ENCODE results near the gene XXYLT1. TPM values are rescaled to one million over a fixed set of nuclear protein-coding genes. Genes with fewer than 3 reads are reported as not detected.

The XXYLT1 gene
- total RNA-seq, 4 donors from 2014 or later = 9.7 to 30.1 (median 17.7) TPM

- H3K4me3 ChIP-seq (ENCODE audit: low read depth, poor library complexity, severe bottlenecking) = no peak overlapping the region
- TF ChIP-seq POLR2A (IDR thresholded peaks at IDR 0.05) (no peak), CTCF (IDR thresholded peaks at IDR 0.05) (no peak)
- intact Hi-C loops (cut with DNase I; ENCODE audit: low total_unique reads) = no loop called here
- no peak for DNase-seq (ENCODE audit: low spot score in 2 of 2)
- WGBS, 2 donors = 72 to 73% methylated on average over 33 to 35 of the region's 35 CpGs
These were observed 194.8 kb downstream of the XXYLT1 start for GRCh38 chr3:195075941-195076875.

DNA sequence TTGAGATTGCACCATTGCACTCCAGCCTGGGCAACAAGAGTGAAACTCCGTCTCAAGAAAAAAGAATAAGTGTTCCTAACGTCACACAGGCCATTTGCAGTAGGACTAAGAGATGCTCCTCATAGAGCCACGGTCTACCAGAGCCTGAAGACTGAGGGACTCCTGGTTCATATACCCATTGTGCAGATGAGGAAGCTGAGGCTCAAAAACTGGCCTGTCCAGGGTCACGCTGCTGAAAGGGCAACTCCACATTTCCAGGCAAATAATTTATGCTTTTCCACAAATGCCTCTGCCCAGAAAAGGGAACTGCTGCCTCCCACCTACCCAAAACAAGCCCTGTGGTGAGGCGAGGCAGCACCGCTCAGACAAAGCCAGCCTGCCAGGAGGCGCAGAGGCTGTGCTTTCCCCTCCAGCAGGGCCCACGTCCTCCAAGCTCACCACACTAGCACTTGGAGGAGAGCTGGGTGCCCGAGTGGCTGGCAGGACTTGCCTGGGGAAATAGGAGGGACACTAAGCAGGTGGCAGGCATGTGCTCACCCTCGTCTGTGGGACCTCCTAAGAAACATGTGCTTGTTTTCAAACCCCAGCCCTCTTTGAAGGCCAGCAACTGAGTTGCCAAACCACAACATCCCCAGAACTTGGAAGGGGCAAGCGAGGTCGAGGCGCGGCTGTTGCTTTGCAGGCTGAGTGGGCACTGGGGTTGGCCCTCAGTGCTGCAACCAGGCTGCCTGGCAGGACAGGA, 195.6 kb downstream of the XXYLT1 start:
- whole genome bisulfite sequencing, 2 donors = 77 to 86% methylated on average over 13 to 14 of the region's 14 CpGs
- H3K4me3 ChIP-seq (ENCODE audit: low read depth, poor library complexity, severe bottlenecking) = no peak overlapping the region
- TF ChIP-seq POLR2A (IDR thresholded peaks at IDR 0.05) (no peak), CTCF (IDR thresholded peaks at IDR 0.05) (no peak)
- DNase-seq (ENCODE audit: low spot score in 2 of 2) = no peak
- intact Hi-C loops (cut with DNase I; ENCODE audit: low total_unique reads) = no loop called here

DNA sequence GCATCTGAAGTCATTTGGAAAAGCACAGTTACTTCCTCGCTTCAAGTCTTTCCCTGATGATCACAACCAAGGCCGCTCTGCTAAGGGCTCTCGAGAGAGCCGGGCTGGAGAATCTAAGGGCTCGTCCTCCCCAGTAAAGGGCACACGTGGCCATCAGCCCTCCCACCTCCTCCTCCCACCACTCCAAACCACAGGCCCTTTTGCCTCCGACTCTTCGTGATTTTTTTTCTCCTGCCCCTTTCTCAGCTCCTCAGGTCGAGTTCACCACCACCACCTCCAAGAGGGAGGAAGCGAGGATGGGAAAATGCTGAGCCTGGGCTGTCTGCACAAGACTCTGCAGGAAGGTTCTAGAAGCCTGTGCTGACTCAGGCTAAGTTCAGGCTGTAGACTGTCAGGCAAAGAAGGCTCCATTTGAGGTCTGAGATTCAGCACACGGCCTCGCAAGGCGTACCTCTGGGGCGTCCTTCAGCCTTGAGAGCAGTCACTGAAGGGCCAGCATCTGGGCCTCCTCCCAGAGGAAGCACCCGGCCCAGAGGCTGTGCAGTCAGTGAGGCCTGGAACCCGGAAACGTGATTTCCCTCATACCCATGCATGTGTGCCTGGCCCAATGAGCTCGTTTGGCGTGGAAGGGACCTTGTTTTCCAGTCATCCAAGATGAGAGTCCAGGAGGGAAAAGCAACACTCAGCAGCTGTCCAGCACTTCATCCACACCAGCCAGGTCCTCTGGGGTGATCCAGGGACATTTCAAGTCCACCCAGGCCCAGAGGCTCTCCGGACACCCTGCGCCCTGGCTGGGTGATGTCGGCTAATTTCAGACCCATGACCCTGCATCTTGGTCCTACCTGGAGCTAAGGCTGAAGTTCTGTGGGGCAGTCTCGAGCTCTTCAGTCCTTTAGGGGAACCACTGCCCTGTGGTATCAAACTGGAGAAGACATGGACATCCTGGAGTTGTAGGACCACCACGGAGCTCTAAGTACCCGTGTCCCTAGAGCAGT, 196.8 kb downstream of the XXYLT1 start:
- TF ChIP-seq CTCF (IDR thresholded peaks at IDR 0.05) (no peak), POLR2A (IDR thresholded peaks at IDR 0.05) (no peak)
- DNase-seq (ENCODE audit: low spot score in 2 of 2) = peak in 1 of 2 donors; percentile 77
- no peak overlapping the region for H3K4me3 ChIP-seq (ENCODE audit: low read depth, poor library complexity, severe bottlenecking)
- WGBS, 2 donors = 88 to 93% methylated on average over 25 of the region's 25 CpGs
- intact Hi-C loops (cut with DNase I; ENCODE audit: low total_unique reads) = no loop called here

- H3K4me3 ChIP-seq (ENCODE audit: low read depth, poor library complexity, severe bottlenecking) = no peak overlapping the region
- WGBS, 2 donors = 91 to 96% methylated on average over 19 of the region's 19 CpGs
- intact Hi-C loops (cut with DNase I; ENCODE audit: low total_unique reads) = no loop called here
- TF ChIP-seq POLR2A (IDR thresholded peaks at IDR 0.05) (no peak), CTCF (IDR thresholded peaks at IDR 0.05) (no peak)
- DNase-seq (ENCODE audit: low spot score in 2 of 2) = peak in 1 of 2 donors; percentile 68
These were observed 197.9 kb downstream of the XXYLT1 start for GRCh38 chr3:195072916-195073564.
